Measurements from ENCODE around the gene PPP2R3A. TPM values are rescaled to one million over a fixed set of nuclear protein-coding genes. Genes with fewer than 3 reads are reported as not detected.
"Not testable (repeated sequence)": the region's sequence is repeated elsewhere in the genome, so short reads cannot be mapped to it uniquely, and the experiment has no call there.

Gene PPP2R3A
- total RNA-seq, 4 donors from 2014 or later, result 16.8 to 30.3 (median 25.6) TPM

GRCh38 chr3:136120373-136121348 lies 155.1 kb downstream of the PPP2R3A start:
- TF ChIP-seq, protein P1, sequence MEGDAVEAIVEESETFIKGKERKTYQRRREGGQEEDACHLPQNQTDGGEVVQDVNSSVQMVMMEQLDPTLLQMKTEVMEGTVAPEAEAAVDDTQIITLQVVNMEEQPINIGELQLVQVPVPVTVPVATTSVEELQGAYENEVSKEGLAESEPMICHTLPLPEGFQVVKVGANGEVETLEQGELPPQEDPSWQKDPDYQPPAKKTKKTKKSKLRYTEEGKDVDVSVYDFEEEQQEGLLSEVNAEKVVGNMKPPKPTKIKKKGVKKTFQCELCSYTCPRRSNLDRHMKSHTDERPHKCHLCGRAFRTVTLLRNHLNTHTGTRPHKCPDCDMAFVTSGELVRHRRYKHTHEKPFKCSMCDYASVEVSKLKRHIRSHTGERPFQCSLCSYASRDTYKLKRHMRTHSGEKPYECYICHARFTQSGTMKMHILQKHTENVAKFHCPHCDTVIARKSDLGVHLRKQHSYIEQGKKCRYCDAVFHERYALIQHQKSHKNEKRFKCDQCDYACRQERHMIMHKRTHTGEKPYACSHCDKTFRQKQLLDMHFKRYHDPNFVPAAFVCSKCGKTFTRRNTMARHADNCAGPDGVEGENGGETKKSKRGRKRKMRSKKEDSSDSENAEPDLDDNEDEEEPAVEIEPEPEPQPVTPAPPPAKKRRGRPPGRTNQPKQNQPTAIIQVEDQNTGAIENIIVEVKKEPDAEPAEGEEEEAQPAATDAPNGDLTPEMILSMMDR (IDR thresholded peaks at IDR 0.05 in 4 of 5, conservative IDR thresholded peaks at IDR 0.05 in 1 of 5), result no peak
- no peak for TF ChIP-seq POLR2A (IDR thresholded peaks at IDR 0.05)
- no peaks in the 10 kb centered on the region for H3K9me3 ChIP-seq
- no peak for ATAC-seq
- in situ Hi-C loops (cut with MboI; ENCODE audit: low sequenced_read_pairs in 4 of 4), result no loop called here
- no peaks in the 10 kb centered on the region for H3K27me3 ChIP-seq
- no peak for DNase-seq
- H3K4me3 ChIP-seq, result no peak overlapping the region
- intact Hi-C loops (cut with DNase I; ENCODE audit: low total_unique reads), result no loop called here
- H3K36me3 ChIP-seq, result no peaks in the 10 kb centered on the region
- H3K4me1 ChIP-seq, result no peaks in the 10 kb centered on the region
- no peak overlapping the region for H3K27ac ChIP-seq

DNA sequence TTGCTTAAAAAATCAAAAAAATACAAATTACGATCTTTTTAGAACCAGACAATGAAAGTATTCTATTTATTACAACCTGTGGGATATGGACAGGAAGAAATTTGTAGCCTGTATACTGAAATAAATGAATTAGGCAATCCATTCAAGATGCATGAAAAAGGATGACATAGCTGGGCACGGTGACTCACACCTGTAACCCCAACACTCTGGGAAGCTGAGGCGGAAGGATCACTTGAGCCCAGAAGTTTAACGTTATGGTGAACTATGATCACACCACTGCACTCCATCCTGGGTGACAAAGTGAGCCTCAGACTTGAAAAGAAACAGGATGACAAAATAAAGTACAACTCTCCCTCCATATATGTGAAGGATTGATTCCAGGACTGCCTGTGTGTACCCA lies 156.5 kb downstream of the PPP2R3A start:
- DNase-seq (no peak), ATAC-seq (no peak)
- Histone ChIP-seq H3K27ac (no peak overlapping the region), H3K27me3 (no peaks in the 10 kb centered on the region), H3K9me3 (no peaks in the 10 kb centered on the region), H3K4me3 (no peak overlapping the region), H3K36me3 (no peaks in the 10 kb centered on the region), H3K4me1 (no peaks in the 10 kb centered on the region)
- TF ChIP-seq, protein P1 (IDR thresholded peaks at IDR 0.05 in 4 of 5, conservative IDR thresholded peaks at IDR 0.05 in 1 of 5), result no peak
- no peak for TF ChIP-seq POLR2A (IDR thresholded peaks at IDR 0.05)
- in situ Hi-C loops (cut with MboI; ENCODE audit: low sequenced_read_pairs in 4 of 4) (no loop called here), intact Hi-C loops (cut with DNase I; ENCODE audit: low total_unique reads) (no loop called here)

DNA sequence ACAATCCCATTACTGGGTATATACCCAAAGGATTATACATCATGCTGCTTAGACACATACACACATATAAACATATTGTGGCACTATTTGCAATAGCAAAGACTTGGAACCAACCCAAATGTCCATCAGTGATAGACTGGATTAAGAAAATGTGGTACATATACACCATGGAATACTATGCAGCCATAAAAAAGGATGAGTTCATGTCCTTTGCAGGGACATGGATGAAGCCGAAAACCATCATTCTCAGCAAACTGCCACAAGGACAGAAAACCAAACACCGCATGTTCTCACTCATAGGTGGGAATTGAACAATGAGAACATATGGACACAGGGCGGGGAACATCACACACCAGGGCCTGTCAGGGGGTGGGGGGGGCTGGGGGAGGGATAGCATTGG lies 166.1 kb downstream of the PPP2R3A start:
- ATAC-seq; in situ Hi-C loops (cut with MboI; ENCODE audit: low sequenced_read_pairs in 4 of 4); H3K4me3 ChIP-seq; H3K27ac ChIP-seq; H3K4me1 ChIP-seq; DNase-seq; H3K36me3 ChIP-seq; H3K27me3 ChIP-seq; H3K9me3 ChIP-seq; intact Hi-C loops (cut with DNase I; ENCODE audit: low total_unique reads): not testable (repeated sequence)

DNA sequence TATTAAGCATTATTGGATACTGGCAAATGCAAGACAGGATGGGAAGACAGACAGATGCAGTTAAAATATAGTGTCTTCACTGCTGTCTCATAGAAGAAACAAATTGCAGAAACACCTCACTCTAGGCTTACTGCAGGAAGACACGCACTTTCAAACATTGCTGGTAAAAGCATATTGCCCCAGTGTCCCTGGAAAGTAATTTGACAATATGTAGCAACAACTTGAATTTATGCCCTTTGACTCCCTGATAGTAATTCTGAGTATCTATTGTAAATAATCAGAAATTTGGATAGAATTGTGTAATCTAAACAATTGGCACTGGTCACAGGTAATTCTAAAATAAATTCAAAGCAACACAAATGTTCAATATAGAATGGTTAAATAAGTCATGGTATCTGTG lies 168.6 kb downstream of the PPP2R3A start:
- in situ Hi-C loops (cut with MboI; ENCODE audit: low sequenced_read_pairs in 4 of 4), result no loop called here
- ATAC-seq, result no peak
- TF ChIP-seq, protein P1 (IDR thresholded peaks at IDR 0.05 in 4 of 5, conservative IDR thresholded peaks at IDR 0.05 in 1 of 5), result no peak
- no peak for TF ChIP-seq POLR2A (IDR thresholded peaks at IDR 0.05)

GRCh38 chr3:136135039-136135802 lies 169.7 kb downstream of the PPP2R3A start:
- H3K9me3 ChIP-seq, result no peaks in the 10 kb centered on the region
- peak overlapping the region in 1 of 4 donors; percentile 56 for H3K27ac ChIP-seq
- TF ChIP-seq, protein P1 (IDR thresholded peaks at IDR 0.05 in 4 of 5, conservative IDR thresholded peaks at IDR 0.05 in 1 of 5), result no peak
- no peak for TF ChIP-seq POLR2A (IDR thresholded peaks at IDR 0.05)
- no peaks in the 10 kb centered on the region for H3K4me1 ChIP-seq
- intact Hi-C loops (cut with DNase I; ENCODE audit: low total_unique reads) (no loop called here), in situ Hi-C loops (cut with MboI; ENCODE audit: low sequenced_read_pairs in 4 of 4) (no loop called here)
- DNase-seq, result no peak
- no peaks in the 10 kb centered on the region for H3K36me3 ChIP-seq
- H3K4me3 ChIP-seq, result no peak overlapping the region
- no peaks in the 10 kb centered on the region for H3K27me3 ChIP-seq
- ATAC-seq, result no peak

More for the DNA sequence above, 168.6 kb downstream of the PPP2R3A start:
- Histone ChIP-seq H3K27ac (peak overlapping the region in 1 of 4 donors; percentile 16), H3K27me3 (no peaks in the 10 kb centered on the region), H3K4me3 (no peak overlapping the region), H3K9me3 (no peaks in the 10 kb centered on the region), H3K4me1 (no peaks in the 10 kb centered on the region), H3K36me3 (no peaks in the 10 kb centered on the region)
- intact Hi-C loops (cut with DNase I; ENCODE audit: low total_unique reads), result no loop called here
- DNase-seq, result no peak

All from gastrocnemius medialis (tissue), 4 donors.